Measurements from ENCODE around the gene IQUB. TPM values are rescaled to one million over a fixed set of nuclear protein-coding genes. Genes with fewer than 3 reads are reported as not detected.
"Not testable (repeated sequence)": the region's sequence is repeated elsewhere in the genome, so short reads cannot be mapped to it uniquely, and the experiment has no call there.

Gene IQUB
- total and polyA plus RNA-seq, 2 experiments from 2014 or later = 0.97 to 2.2 TPM

- not testable (repeated sequence) for H3K9me2 ChIP-seq (replicated peaks; ENCODE audit: insufficient read depth); H3K4me1 ChIP-seq (ENCODE audit: insufficient read depth); H3K4me2 ChIP-seq; H3K27me3 ChIP-seq; H2AFZ ChIP-seq; H3K79me2 ChIP-seq; H3K4me3 ChIP-seq; H3K27ac ChIP-seq; H3K9me3 ChIP-seq (ENCODE audit: low read depth); H4K20me1 ChIP-seq (ENCODE audit: insufficient read depth, poor library complexity, severe bottlenecking); H3K36me3 ChIP-seq (replicated peaks; ENCODE audit: insufficient read depth, low read depth); DNase-seq (ENCODE audit: low spot score)
- WGBS (ENCODE audit: low lambda C conversion rate, missing lambda C conversion rate) = 94% methylated on average over 6 of the region's 7 CpGs
Measured at GRCh38 chr7:123526533-123526932, 7.9 kb downstream of the IQUB start.

DNA sequence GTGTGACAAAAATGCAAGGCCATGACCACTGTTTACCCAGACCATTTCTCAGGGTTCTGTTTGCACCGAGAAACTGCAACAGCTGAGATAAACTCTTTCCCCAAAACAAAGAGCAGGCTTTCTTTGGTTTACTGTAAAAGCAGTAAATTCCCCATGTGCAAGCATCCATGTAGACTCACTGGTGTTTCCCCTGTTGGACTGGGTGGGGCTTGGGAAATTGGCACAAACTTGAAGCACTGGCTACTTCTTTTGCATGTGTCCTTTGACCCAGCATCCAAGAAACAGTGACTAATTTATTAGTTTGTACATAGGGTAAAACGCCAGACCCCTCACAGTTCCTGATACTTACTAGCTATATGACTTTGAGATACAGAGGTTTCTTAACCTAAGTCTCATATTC lies 12.3 kb downstream of the IQUB start:
- no peaks in the 10 kb centered on the region for H3K9me3 ChIP-seq (ENCODE audit: low read depth)
- H3K4me1 ChIP-seq (ENCODE audit: insufficient read depth) = no peaks in the 10 kb centered on the region
- H3K27ac ChIP-seq = no peak overlapping the region
- H3K9me2 ChIP-seq (replicated peaks; ENCODE audit: insufficient read depth) = no peaks in the 10 kb centered on the region
- peak; percentile 23 for DNase-seq (ENCODE audit: low spot score)
- WGBS (ENCODE audit: low lambda C conversion rate, missing lambda C conversion rate) = 79% methylated on average over 2 of the region's 2 CpGs
- TF ChIP-seq EZH2phosphoT487 (IDR thresholded peaks at IDR 0.05; ENCODE audit: low read depth, severe bottlenecking, unreplicated experiment) (no peak), EZH2 (IDR thresholded peaks at IDR 0.05; ENCODE audit: borderline replicate concordance) (no peak)
- TF ChIP-seq, protein P1, sequence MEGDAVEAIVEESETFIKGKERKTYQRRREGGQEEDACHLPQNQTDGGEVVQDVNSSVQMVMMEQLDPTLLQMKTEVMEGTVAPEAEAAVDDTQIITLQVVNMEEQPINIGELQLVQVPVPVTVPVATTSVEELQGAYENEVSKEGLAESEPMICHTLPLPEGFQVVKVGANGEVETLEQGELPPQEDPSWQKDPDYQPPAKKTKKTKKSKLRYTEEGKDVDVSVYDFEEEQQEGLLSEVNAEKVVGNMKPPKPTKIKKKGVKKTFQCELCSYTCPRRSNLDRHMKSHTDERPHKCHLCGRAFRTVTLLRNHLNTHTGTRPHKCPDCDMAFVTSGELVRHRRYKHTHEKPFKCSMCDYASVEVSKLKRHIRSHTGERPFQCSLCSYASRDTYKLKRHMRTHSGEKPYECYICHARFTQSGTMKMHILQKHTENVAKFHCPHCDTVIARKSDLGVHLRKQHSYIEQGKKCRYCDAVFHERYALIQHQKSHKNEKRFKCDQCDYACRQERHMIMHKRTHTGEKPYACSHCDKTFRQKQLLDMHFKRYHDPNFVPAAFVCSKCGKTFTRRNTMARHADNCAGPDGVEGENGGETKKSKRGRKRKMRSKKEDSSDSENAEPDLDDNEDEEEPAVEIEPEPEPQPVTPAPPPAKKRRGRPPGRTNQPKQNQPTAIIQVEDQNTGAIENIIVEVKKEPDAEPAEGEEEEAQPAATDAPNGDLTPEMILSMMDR (IDR thresholded peaks at IDR 0.05; ENCODE audit: poor library complexity) = no peak
- no peak overlapping the region for H3K4me2 ChIP-seq
- H3K4me3 ChIP-seq = no peak overlapping the region
- no peak overlapping the region for H2AFZ ChIP-seq
- no peaks in the 10 kb centered on the region for H3K27me3 ChIP-seq
- H4K20me1 ChIP-seq (ENCODE audit: insufficient read depth, poor library complexity, severe bottlenecking) = no peaks in the 10 kb centered on the region
- no peaks in the 10 kb centered on the region for H3K79me2 ChIP-seq
- H3K36me3 ChIP-seq (replicated peaks; ENCODE audit: insufficient read depth, low read depth) = no peaks in the 10 kb centered on the region

DNA sequence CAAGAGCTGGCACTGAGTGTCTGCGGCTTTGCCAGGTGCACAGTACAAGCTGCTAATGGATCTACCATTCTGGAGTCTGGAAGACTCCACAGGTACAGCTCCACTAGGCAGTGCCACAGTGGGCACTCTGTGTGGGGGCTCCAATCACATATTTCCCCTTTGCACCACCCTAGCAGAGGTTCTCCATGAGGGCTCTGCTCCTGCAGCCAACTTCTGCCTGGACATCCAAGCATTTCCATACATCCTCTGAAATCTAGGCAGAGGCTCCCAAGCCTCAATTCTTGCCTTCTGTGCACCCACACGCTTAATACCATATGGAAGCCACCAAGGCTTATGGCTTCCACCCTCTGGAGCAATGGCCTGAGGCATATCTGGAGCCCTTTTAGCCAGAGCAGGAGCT lies 29.2 kb downstream of the IQUB start:
- no peaks in the 10 kb centered on the region for H3K4me1 ChIP-seq (ENCODE audit: insufficient read depth)
- H3K4me3 ChIP-seq = no peak overlapping the region
- H3K36me3 ChIP-seq (replicated peaks; ENCODE audit: insufficient read depth, low read depth) = no peaks in the 10 kb centered on the region
- no peaks in the 10 kb centered on the region for H3K9me3 ChIP-seq (ENCODE audit: low read depth)
- H3K9me2 ChIP-seq (replicated peaks; ENCODE audit: insufficient read depth) = no peaks in the 10 kb centered on the region
- TF ChIP-seq EZH2 (IDR thresholded peaks at IDR 0.05; ENCODE audit: borderline replicate concordance) = no peak
- 98% methylated on average over 2 of the region's 2 CpGs for WGBS (ENCODE audit: low lambda C conversion rate, missing lambda C conversion rate)
- no peak overlapping the region for H2AFZ ChIP-seq
- no peak for DNase-seq (ENCODE audit: low spot score)
- no peaks in the 10 kb centered on the region for H3K79me2 ChIP-seq
- H3K27me3 ChIP-seq = no peaks in the 10 kb centered on the region
- no peaks in the 10 kb centered on the region for H4K20me1 ChIP-seq (ENCODE audit: insufficient read depth, poor library complexity, severe bottlenecking)
- no peak overlapping the region for H3K4me2 ChIP-seq
- H3K27ac ChIP-seq = no peak overlapping the region

DNA sequence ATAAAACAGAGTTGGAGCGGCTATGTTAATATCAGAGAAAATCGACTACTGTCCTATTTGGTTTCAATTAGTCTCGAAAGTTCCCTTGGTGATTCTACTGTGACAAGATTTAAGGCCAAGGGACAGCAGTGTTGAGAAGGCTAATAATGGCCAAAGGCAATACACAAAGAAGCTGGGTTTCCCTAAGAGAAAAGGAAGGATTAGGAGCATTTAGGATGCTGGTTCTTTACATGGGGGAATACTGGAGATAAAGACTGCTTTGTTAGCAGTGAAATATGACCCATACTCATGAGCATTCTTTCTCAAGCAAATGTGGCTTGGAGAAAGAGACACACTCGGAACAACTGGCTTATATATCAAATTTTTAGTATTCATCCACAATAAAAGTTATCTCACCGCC lies 32.2 kb downstream of the IQUB start:
- H2AFZ ChIP-seq = no peak overlapping the region
- H3K9me2 ChIP-seq (replicated peaks; ENCODE audit: insufficient read depth) = no peaks in the 10 kb centered on the region
- no peaks in the 10 kb centered on the region for H3K9me3 ChIP-seq (ENCODE audit: low read depth)
- H3K36me3 ChIP-seq (replicated peaks; ENCODE audit: insufficient read depth, low read depth) = no peaks in the 10 kb centered on the region
- TF ChIP-seq, protein P1 (IDR thresholded peaks at IDR 0.05; ENCODE audit: poor library complexity) = no peak
- TF ChIP-seq EZH2phosphoT487 (IDR thresholded peaks at IDR 0.05; ENCODE audit: low read depth, severe bottlenecking, unreplicated experiment) = no peak
- no peak for TF ChIP-seq EZH2 (IDR thresholded peaks at IDR 0.05; ENCODE audit: borderline replicate concordance)
- no peak overlapping the region for H3K27ac ChIP-seq
- H3K4me3 ChIP-seq = no peak overlapping the region
- WGBS (ENCODE audit: low lambda C conversion rate, missing lambda C conversion rate) = 86% methylated on average over 5 of the region's 5 CpGs
- H3K4me1 ChIP-seq (ENCODE audit: insufficient read depth) = peaks cover 5% of the 10 kb centered on the region
- no peaks in the 10 kb centered on the region for H3K27me3 ChIP-seq
- no peaks in the 10 kb centered on the region for H4K20me1 ChIP-seq (ENCODE audit: insufficient read depth, poor library complexity, severe bottlenecking)
- H3K4me2 ChIP-seq = no peak overlapping the region
- no peak for DNase-seq (ENCODE audit: low spot score)
- no peaks in the 10 kb centered on the region for H3K79me2 ChIP-seq
